HepG2 (cell line): ENCODE measurements around the gene LMOD1. TPM values are rescaled to one million over a fixed set of nuclear protein-coding genes. Genes with fewer than 3 reads are reported as not detected.

Experiments used
- AKNA ChIP-seq: sonication (generic); formaldehyde crosslinking; IDR thresholded peaks from 2 replicates; pipeline ENCODE4 v1.4.0; 2020; ENCODE audit warnings: missing genetic modification reagents, borderline replicate concordance
- ATF3 ChIP-seq: sonication (generic); formaldehyde crosslinking; IDR thresholded peaks from 2 replicates; pipeline ENCODE4 v1.4.0; 2020; ENCODE audit warnings: missing genetic modification reagents
- HMGXB4 ChIP-seq, 2 experiments: sonication (generic) in 1 of 2; formaldehyde crosslinking in 1 of 2; IDR thresholded peaks; 2 replicates each; pipeline versions ENCODE4 v1.4.0 to v1.6.1; 2018 to 2020; ENCODE audit warnings: missing genetic modification reagents in 2 of 2, borderline replicate concordance in 1 of 2, low read depth in 1 of 2, mild to moderate bottlenecking in 1 of 2, missing biosample characterization in 1 of 2
- TARDBP ChIP-seq: sonication (generic); formaldehyde crosslinking; IDR thresholded peaks from 2 replicates; pipeline ENCODE4 v1.8.0; 2022; ENCODE audit warnings: mild to moderate bottlenecking, missing genetic modification reagents
- ZFP1 ChIP-seq: IDR thresholded peaks from 2 replicates; pipeline ENCODE4 v1.6.1; 2016
- ZKSCAN8 ChIP-seq: IDR thresholded peaks from 2 replicates; pipeline ENCODE4 v1.6.1; 2016; ENCODE audit warnings: borderline replicate concordance, missing genetic modification reagents, missing compliant biosample characterization
- ZNF792 ChIP-seq: IDR thresholded peaks from 2 replicates; pipeline ENCODE4 v1.6.1; 2016
- ZNF83 ChIP-seq: sonication (generic); formaldehyde crosslinking; IDR thresholded peaks from 2 replicates; pipeline ENCODE4 v1.4.0; 2020; ENCODE audit warnings: missing genetic modification reagents, mild to moderate bottlenecking, borderline replicate concordance
- polyA plus RNA-seq, 8 experiments: library from polyadenylated mRNA; depleted of rRNA in 3 of 8; stranded (reverse) in 7 of 8; unstranded in 1 of 8; fragments of >200 nt; fragmentation: Illumina TruSeq in 4 of 8; extraction: Trizol in 4 of 8; gene quantifications; 2 replicates each; pipeline versions ENCODE4 v1.2.1 to v1.2.3, GENCODE V29; 2011 to 2016; ENCODE audit warnings: low read depth in 4 of 8, missing spikeins in 1 of 8, mixed read lengths in 1 of 8; ENCODE audit not compliant: insufficient read depth in 1 of 8
- total RNA-seq, 5 experiments: library from RNA; depleted of rRNA; stranded (reverse); fragments of >200 nt; fragmentation: Illumina TruSeq; extraction: Trizol; gene quantifications; 2 replicates each; pipeline ENCODE4 v1.2.3, GENCODE V29; 2016; ENCODE audit warnings: low read depth in 1 of 5

LMOD1 gene
- total and polyA plus RNA-seq, 2 of the 13 experiments (the other 11 are each of a cell fraction or from before 2014, with no cell fraction given) = not detected

- TF ChIP-seq AKNA (CRISPR knock-in tag) (no peak), ATF3 (CRISPR knock-in tag) (no peak), ZNF83 (CRISPR knock-in tag) (no peak), ZFP1 (no peak), HMGXB4 (CRISPR knock-in tag; IDR thresholded peaks at IDR 0.05; ENCODE audit: borderline replicate concordance in 1 of 2, low read depth in 1 of 2) (no peak), TARDBP (CRISPR knock-in tag) (no peak), ZKSCAN8 (no peak), ZNF792 (CRISPR knock-in tag) (no peak)
- TF ChIP-seq, all 625 proteins: peak for 0
These were observed 43.2 kb downstream of the LMOD1 start (continued) for GRCh38 chr1:201903135-201903534.
